Sigmoid colon (tissue), 4 donors: ENCODE measurements around the gene CAMK1D.

Experiments
- EP300 ChIP-seq, 4 donors: sonication (generic); formaldehyde crosslinking; IDR thresholded peaks; one replicate each; pipeline ENCODE4 v1.6.1; 2017; ENCODE audit warnings: antibody characterized with exemption in 4 of 4
- POLR2A ChIP-seq, 2 donors: fragments of 450-650 bp; IDR thresholded peaks; one replicate each; pipeline ENCODE4 v1.6.1; 2016; ENCODE audit warnings: antibody characterized with exemption in 2 of 2, mild to moderate bottlenecking in 2 of 2, moderate library complexity in 2 of 2
- POLR2AphosphoS5 ChIP-seq, 4 donors: sonication (generic); formaldehyde crosslinking; IDR thresholded peaks; one replicate each; pipeline ENCODE4 v1.6.1; 2017; ENCODE audit warnings: antibody characterized with exemption in 4 of 4
- TF ChIP-seq, protein P1 (sequence below), 4 experiments: fragments of 450-650 bp in 3 of 4; fragments of 200-600 bp in 1 of 4; IDR thresholded peaks; one replicate each; pipeline ENCODE4 v1.5.1; 2016 to 2019; ENCODE audit warnings: antibody characterized with exemption in 4 of 4, mild to moderate bottlenecking in 3 of 4, moderate library complexity in 2 of 4

DNA sequence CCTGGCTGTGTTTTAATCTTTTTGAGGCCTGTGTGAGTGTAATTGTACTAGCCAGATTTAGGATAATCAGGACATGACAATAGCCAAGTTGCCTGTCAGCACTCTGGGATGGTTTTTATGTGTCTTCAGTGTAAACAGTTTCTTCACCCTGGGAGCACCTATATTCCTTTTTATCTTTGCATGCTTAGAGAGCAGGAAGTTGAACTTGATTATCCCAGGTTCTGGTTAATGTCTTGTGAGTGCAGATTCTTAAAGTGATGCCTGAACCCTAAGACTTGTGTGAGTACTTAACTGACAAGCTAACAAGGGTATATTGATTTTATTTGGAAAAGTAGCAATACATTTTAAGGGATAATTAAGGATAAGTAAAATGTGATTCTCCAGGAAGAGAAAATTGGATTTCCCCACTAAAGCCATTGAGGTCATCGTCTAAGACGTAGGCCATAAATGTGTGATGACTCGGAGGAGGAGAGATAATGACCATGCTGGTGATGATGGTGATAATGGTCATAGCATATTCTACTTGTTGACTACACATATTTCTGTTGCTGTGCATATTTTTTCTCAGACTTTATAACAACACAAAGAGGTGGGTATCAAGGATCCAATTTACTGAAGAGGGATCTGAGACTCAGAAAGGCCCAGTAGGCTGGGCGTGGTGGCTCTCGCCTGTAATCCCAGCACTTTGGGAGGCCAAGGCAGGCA, 234.7 kb downstream of the CAMK1D start:
- TF ChIP-seq POLR2A (IDR thresholded peaks at IDR 0.05) (no peak), POLR2AphosphoS5 (IDR thresholded peaks at IDR 0.05) (no peak), EP300 (IDR thresholded peaks at IDR 0.05) (no peak)
- TF ChIP-seq, protein P1, sequence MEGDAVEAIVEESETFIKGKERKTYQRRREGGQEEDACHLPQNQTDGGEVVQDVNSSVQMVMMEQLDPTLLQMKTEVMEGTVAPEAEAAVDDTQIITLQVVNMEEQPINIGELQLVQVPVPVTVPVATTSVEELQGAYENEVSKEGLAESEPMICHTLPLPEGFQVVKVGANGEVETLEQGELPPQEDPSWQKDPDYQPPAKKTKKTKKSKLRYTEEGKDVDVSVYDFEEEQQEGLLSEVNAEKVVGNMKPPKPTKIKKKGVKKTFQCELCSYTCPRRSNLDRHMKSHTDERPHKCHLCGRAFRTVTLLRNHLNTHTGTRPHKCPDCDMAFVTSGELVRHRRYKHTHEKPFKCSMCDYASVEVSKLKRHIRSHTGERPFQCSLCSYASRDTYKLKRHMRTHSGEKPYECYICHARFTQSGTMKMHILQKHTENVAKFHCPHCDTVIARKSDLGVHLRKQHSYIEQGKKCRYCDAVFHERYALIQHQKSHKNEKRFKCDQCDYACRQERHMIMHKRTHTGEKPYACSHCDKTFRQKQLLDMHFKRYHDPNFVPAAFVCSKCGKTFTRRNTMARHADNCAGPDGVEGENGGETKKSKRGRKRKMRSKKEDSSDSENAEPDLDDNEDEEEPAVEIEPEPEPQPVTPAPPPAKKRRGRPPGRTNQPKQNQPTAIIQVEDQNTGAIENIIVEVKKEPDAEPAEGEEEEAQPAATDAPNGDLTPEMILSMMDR (IDR thresholded peaks at IDR 0.05): no peak
